NCI-H748 (cell line): ENCODE results near the gene LPCAT2.

Experiments
- DNase-seq: peaks from one replicate; lab custom pipeline; 2025; ENCODE audit not compliant: unreplicated experiment; lab: John Stamatoyannopoulos, UW

LPCAT2 gene

GRCh38 chr16:55542459-55543082 is 33.7 kb downstream of the LPCAT2 start:
- no peak for DNase-seq

DNA sequence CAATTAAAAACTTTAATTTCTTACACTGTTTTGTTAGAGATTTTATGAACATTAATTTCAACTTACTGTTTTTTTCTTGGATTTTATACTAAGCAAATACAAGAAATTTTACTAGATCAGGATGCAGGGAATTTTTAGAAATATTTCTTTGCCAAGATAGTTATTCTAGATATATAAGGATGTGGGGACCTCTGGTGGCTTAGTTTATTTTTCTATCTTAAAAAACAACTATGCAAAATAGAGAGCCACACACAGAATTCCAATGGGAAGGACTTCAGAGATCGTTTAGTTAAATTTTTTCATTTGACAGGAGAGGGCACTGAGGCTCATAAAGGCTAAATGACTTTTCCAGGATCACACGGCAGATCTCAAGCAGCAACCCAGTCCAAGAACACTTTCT is 34.6 kb downstream of the LPCAT2 start:
- DNase-seq: no peak

- DNase-seq: no peak
Measured at GRCh38 chr16:55552621-55553020, 43.7 kb downstream of the LPCAT2 start.

- no peak for DNase-seq
Measured at GRCh38 chr16:55555436-55555835, 46.6 kb downstream of the LPCAT2 start.

DNA sequence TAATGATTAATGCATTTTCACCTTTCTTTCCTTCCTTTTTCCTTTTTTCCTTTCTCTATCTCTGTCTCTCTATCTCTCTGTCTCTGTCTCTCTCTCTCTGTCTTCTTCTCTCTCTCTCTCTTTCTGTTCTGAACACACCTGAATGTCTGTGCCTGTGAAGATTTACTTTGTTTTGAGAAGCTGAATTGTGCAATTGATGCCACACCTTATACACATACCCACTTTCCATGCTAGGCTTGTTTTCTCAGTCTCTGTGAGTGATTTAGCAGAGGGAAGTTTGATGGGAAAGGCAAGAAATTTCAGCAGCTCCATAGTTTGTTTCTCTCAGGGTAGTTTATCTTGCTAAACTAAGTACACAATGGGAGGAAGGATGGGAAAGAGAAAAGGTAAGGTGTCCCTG is 48.3 kb downstream of the LPCAT2 start:
- no peak for DNase-seq

DNA sequence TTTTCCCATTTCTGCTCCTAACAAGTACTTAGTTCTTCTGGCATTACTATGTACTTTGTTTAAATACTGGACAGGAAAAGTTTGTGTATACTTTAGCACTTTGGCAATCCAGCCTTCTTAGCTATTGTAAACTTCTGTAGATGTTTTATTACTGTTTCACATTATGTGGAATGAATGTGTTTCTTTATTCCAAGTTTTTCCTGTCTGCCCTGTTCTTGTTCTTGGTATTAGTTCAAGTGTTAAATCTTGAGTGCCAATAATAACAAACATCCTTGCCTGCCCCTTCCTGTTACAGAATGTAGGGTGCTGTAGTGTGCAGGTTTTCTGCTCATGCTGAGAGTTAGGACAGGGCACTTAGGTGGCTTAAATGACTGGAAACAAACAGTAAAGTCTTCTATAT is 50.4 kb downstream of the LPCAT2 start:
- no peak for DNase-seq

- no peak for DNase-seq
Measured at GRCh38 chr16:55559933-55560516, 51.2 kb downstream of the LPCAT2 start.

DNA sequence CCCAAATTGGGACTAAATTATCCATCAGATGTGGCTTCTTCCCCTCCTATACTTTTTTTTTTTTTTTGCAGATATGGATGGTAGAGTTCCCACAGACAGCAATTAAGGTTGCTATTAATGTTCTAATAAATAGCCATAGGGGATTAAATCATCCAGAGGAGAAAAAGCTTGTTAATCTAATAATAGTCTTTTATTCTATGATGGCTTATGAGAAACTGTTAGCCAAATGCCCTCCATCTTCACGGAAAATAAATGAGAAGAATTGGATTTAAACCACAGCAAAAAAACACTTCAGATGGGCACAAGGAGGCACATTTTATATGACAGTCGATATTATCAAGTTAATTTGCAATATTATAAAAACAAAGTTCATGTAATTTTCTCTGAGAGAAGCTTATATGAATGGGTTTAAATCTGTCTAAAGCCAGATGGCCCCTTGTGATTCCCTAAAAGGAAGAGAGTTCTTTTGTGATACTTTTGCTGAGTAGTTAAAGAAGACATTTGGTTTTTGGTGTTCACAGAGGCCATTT is 52.5 kb downstream of the LPCAT2 start:
- DNase-seq: no peak

- no peak for DNase-seq
Measured at GRCh38 chr16:55562936-55563335, 54.1 kb downstream of the LPCAT2 start.

GRCh38 chr16:55563797-55564196 is 54.9 kb downstream of the LPCAT2 start:
- no peak for DNase-seq

DNA sequence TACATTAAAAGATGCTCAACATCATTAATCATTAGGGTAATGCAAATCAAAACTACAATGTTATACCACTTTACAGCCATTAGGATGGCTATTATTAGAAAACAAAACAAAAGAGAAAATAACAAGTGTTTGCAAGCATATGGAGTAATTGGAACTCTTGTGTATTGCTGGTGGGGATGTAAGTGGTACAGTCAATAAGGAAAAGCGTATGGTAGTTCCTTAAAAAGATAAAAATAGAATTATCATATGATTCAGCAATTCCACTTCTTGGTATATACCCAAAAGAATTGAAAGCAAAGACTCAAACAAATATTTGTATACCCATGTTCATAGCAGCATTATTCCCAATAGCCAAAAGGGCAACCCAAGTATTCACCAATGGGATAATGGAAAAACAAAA is 56.2 kb downstream of the LPCAT2 start:
- DNase-seq: no peak

DNA sequence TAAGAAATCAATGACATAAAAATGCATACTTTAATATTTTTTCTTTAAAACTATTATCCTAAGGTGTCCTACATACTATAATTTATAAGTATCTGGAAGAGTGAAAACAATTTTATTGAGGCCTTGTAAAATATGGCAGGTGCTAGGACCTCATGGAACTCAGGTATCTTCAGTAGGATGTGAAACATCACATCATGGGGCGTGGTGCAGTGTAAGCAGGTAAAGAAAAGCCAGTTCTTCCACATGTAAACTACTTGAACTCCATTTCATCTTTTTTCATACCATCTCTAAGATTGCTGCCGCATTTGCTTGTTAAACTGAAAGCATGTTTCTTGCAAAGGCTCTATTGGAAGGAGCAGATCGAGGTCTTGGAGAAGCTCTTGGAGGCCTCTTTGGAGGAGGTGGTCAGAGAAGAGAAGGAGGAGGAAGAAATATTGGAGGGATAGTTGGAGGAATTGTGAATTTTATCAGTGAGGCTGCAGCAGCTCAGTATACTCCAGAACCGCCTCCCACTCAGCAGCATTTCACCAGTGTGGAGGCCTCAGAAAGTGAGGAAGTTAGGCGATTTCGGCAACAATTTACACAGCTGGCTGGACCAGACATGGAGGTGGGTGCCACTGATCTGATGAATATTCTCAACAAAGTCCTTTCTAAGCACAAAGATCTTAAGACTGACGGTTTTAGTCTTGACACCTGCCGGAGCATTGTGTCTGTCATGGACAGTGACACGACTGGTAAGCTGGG is 57.7 kb downstream of the LPCAT2 start, which contains the start of gene CAPNS2:
TSS of gene CAPNS2 (plus strand) at position 253 of the 744 bp plus-strand sequence. CDS start at position 326, 73 bp downstream.
- DNase-seq: no peak

DNA sequence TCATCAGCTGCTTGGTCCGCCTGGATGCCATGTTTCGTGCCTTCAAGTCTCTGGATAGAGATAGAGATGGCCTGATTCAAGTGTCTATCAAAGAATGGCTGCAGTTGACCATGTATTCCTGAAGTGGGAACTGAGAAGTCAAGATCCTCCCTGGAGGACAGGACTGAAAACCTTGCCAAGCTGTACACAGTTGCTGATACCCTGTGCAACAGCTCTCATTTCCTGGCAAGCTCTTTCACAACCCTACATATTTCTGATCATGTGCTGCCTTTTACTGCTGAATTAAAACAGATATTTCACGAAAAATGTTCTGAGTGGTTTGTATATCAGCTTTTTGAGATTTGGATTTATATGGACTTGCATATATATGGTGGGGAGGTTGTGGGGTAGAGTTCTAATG is 58.5 kb downstream of the LPCAT2 start:
- no peak for DNase-seq

DNA sequence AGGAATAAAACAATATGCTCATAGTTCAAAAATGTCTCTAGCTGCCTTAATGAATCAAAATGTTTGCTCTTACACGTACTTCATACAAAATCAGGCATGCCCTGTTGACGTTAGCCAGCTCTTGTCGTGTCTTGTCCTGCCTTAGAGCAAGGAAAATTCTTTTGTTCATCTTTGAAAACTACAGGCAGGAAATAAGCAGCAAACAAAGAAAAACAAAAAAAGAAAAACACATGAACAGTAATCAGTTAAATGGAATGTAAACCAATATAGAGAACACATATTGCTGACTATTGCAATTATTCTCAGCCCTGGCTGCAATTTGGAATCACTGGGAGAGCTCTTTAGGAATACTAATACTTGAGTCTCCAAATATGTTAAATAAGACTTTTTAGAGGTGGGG is 59.3 kb downstream of the LPCAT2 start:
- DNase-seq: no peak

- no peak for DNase-seq
Measured at GRCh38 chr16:55569025-55569424, 60.2 kb downstream of the LPCAT2 start.

DNA sequence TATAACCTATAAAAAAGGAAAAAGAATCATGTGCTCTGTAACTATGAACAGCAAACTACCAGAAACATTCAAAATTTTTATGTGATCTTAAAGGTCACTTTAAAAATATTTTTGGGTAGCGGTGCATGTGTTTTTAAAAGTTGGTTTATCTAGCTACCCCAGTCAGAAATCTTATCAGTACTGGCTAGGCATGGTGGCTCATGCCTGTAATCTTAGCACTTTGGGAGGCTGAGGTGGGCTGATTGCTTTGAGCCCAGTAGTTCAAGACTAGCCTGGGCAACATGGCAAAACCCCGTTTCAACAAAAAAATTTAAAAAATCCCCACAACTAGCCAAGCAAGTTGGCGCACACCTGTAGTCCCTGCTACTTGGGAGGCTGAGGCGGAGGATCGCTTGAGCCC is 61.3 kb downstream of the LPCAT2 start:
- DNase-seq: no peak

DNA sequence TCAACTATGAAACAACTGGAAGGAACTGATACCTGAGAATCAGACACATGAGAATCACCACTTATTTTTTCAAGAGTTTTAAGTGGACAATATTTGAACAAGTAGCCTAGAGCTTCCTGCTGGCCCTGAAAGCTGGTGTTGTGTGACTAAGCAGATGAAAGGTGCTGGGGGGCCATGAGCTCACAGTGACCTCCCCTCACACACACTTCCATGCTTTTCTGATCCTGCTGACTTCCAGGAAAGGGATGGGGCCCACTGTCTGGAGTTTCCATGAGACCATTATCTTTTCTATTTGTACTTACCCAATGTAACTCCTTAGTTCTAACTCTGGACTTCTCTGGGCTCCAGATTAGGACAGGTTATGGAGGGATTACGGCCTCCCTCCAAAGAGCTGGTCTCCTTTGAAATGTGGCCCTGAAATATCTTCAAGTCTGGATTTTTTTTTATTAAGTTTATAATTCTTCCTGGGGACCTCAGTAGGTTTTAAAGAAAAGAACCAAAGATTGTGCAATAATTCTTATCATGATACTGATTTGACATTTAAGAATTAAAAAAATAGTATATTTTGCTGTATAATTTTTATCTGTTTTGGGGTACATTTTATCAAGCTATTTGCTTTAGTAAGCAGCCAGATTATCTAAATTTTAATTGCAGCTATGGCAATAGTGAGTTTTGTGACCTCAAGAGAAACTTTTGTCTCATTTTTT is 62.5 kb downstream of the LPCAT2 start:
- DNase-seq: peak; percentile 11

- no peak for DNase-seq
Measured at GRCh38 chr16:55572439-55572838, 63.6 kb downstream of the LPCAT2 start.

- no peak for DNase-seq
Measured at GRCh38 chr16:55574811-55575210, 65.9 kb downstream of the LPCAT2 start.

DNA sequence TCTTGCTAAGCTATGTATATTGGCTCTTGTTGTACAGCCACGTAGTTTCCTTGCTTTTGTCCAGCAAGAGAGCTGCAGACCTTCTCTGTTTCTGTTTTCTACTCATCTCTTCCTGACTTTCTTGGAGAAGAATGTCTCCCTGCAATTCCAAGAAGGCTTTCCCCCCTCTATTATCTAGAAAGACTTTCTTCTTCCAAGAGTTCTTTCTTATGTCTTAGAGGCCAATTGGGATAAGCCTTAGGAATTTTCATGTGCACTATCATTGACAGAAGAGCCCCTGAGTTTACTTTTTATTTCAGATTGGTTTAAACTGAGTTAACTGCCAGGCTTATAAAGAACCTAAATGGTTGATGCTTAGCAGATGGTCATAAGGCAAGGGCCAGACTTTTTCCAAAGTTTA is 66.6 kb downstream of the LPCAT2 start:
- no peak for DNase-seq

GRCh38 chr16:55576384-55576783 is 67.5 kb downstream of the LPCAT2 start:
- DNase-seq: no peak
